Measurements from ENCODE around the gene KCNA1.
"Not testable (repeated sequence)": the region's sequence is repeated elsewhere in the genome, so short reads cannot be mapped to it uniquely, and the experiment has no call there.

KCNA1 gene

DNA sequence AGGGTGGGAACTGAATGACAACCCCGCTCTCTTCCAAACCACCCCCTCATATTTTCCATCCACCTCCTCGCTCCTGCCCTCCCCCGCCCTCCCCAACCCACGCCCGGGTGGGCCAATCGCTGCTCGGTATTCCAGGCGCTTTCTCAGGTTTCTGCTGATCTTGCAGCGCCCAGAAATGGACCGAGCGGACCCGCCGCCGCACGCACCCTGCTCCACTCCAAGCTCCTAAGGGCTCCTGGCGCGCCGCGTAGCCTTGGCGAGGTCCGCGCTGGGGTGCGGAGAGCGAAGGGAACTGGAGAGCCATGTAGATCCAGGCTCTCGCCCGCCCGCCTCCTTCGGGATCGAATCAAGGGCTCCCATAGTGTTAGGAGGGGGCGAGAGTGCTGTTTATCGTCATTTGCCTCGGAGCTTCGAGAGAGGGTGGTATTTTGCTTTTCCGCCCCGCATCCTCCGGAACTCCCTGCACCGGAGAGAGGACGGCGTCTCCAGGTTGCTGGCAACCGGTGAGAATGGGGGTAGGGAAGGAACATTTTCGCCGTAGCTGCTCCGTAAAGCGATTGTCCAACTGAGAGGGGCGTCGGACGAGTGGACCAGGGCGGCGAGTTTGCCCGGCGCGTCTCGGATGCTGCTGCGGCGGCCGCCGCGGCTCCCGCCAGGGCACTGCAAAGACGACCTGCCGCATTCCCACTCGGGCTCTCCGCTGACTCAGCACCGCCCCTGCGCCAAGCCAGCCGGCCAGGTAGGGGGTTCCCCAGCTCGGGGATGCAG, at the start of gene KCNA1:
Gene KCNA1 (plus strand): TSS at position 172 of the 768 bp plus-strand sequence. CDS start 1,474 bp downstream, outside the sequence.
- DNase-seq, result no peak

DNA sequence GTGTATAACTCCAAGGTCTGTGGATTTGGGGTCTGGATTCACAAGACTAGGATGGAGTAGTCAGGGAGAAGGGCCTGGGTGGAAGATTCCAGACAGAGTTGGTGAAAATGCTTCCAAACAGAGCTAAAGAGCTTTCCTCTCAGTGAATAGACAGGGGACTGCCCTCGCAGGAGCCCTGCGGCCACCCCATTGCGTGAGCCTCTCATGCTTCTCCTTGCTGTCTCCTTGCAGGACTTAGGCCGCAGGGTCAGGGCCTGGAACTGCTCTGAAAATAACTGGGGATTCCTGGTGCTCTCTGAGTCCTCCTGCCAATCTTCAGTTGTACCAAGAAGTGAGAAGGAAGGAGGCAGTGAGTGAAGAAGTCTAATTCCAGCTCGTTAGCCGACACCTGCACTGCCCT, 49.0 kb upstream of the KCNA1 start:
- no peak for DNase-seq

DNA sequence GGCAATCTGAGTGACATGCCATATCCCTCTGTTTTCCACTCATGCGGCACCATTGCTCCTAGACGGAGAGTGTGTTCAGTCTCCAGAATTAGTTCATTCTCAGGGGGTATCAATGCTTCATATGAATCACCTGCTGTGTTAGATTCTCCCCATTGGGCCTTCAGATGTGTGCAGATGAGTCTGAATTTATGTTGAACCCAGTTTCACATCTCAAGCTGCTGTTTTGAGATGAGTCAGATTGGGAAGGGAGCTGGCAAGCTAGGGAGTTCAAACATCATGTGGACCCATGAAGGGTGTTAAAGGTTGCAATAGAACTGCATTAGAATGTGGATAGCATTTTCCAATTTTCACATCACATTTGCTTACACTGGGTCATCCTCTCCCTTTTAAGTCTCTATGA, 46.9 kb upstream of the KCNA1 start:
- DNase-seq, result no peak

DNA sequence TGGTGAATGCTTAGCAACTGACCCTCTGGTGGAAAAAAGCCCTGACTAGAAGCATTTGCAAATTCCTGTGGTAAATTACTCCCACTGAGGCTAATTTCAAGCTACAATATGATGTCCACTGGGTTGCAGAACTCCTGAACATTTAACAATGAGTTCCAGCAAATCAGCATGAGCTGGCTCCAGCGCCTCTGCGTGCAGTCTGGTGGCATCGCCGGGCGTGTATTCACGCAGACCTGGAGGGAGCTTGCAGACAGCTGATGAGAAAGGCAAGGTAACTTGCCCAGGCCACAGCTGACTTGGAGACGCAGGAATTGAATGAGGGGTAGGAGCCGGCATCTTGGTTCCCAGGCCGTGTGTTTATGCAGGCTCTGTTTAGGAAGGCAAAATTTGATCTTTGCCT, 45.1 kb upstream of the KCNA1 start:
- DNase-seq, result no peak

- no peak for DNase-seq
These were observed 44.5 kb upstream of the KCNA1 start for GRCh38 chr12:4865246-4865645.

GRCh38 chr12:4866299-4866698, 43.4 kb upstream of the KCNA1 start:
- DNase-seq, result no peak

DNA sequence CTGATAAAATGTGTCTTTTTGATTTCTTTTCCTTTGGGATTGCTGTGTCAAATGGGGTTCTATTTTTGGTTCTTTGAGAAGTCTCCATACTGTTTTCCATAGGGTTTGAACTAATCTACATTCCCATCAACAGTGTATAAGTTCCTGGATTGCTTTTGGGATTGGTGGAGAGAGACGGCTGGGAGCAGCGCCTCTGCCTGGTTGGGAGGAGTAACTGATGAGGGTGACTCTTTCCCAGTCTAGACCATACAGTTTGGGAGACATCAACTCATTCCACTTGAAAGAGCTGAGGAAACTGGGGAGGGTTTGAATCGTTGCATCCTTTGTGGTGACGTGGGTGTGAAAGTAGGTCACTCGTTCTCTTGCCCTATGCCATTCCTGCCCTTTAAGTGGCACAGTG, 42.3 kb upstream of the KCNA1 start:
- no peak for DNase-seq

DNA sequence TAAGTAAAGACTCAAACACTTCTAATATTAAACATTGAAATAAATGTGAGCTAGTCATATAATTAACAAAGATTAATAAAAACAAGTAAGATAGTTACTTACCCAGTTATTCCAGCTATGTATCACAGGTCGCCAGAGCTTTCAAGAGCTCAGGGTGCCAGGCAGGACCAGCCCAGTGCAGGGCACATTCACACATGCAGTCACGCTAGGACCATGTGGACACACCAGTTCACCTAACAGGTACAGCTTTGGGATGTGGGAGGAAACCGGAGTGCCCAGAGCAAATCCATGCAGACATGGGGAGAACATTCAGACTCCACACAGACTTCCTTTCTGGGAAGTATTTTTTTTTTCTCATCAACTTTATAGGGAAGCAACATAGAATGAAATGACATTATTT, 39.3 kb upstream of the KCNA1 start:
- DNase-seq, result no peak

GRCh38 chr12:4871514-4871913, 38.2 kb upstream of the KCNA1 start:
- DNase-seq, result no peak

- DNase-seq, result no peak
These were observed 35.8 kb upstream of the KCNA1 start for GRCh38 chr12:4873947-4874346.

DNA sequence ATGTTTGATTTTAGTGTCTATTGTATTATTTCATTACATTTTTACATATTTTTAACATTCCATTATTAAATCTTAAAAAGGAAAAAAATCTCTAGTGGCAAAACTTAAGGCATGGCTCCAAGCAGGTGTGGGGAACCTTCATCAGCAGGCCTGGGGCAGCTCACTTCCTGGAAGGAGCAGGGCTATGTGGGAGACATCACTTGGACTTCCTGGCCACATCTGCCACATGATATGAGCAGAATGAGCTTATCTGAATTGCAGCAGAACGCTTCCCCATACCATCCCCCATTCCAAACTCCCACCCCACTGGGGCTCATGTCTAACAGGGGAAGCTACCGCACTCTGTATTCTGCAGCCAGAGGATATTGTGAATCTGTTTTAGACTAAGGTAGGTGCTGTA, 35.0 kb upstream of the KCNA1 start:
- no peak for DNase-seq

- DNase-seq, result not testable (repeated sequence)
These were observed 30.2 kb upstream of the KCNA1 start for GRCh38 chr12:4879481-4879880.

- no peak for DNase-seq
These were observed 28.2 kb upstream of the KCNA1 start for GRCh38 chr12:4881266-4882064.

GRCh38 chr12:4891866-4892265, 17.8 kb upstream of the KCNA1 start:
- DNase-seq, result no peak

GRCh38 chr12:4892418-4892817, 17.3 kb upstream of the KCNA1 start:
- no peak for DNase-seq

DNA sequence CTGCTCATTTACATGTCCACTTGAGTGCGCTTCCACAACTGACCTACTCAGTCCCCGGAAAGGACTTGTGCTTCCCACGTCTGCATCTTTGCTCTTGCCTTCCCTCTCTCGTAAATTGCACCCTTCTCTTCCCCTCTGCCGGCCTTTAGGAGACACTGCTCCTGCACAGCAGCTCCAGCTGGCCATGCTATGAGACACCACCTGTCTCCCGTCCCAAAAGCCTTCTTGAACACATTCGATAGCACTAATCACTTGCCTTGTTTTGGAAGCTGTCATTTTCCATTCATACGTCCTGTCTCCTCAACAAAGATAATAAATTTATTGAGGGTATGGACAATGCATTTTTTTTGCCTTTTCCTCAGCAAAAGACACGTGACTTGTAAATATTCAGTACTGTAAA, 15.7 kb upstream of the KCNA1 start:
- DNase-seq, result no peak

GRCh38 chr12:4899364-4899763, 10.3 kb upstream of the KCNA1 start:
- DNase-seq, result no peak

- DNase-seq, result no peak
These were observed 9.4 kb upstream of the KCNA1 start for GRCh38 chr12:4900327-4900726.

DNA sequence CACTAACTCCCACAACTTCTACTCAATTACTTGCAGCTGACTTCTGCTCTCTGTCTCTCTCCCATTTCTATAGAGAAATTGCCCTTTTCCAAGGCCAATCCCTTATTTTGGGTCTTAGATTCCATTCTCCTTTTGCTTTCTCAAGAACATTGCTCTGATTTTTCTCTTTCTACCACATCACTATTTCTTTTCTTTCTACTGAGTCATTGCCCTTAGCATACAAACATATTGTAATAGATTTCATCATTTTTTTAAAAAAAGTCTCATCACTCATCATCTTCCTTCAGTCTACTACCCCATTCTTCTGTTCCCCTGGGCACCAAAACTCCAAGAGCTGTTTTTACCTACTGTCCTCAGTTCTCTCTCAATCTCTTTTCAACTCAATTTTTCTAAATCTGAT, 4.4 kb upstream of the KCNA1 start:
- DNase-seq, result no peak

- no peak for DNase-seq
These were observed 858 bp upstream of the KCNA1 start for GRCh38 chr12:4908684-4909409.

GRCh38 chr12:4909410-4909733, 333 bp upstream of the KCNA1 start:
- no peak for DNase-seq

DNA sequence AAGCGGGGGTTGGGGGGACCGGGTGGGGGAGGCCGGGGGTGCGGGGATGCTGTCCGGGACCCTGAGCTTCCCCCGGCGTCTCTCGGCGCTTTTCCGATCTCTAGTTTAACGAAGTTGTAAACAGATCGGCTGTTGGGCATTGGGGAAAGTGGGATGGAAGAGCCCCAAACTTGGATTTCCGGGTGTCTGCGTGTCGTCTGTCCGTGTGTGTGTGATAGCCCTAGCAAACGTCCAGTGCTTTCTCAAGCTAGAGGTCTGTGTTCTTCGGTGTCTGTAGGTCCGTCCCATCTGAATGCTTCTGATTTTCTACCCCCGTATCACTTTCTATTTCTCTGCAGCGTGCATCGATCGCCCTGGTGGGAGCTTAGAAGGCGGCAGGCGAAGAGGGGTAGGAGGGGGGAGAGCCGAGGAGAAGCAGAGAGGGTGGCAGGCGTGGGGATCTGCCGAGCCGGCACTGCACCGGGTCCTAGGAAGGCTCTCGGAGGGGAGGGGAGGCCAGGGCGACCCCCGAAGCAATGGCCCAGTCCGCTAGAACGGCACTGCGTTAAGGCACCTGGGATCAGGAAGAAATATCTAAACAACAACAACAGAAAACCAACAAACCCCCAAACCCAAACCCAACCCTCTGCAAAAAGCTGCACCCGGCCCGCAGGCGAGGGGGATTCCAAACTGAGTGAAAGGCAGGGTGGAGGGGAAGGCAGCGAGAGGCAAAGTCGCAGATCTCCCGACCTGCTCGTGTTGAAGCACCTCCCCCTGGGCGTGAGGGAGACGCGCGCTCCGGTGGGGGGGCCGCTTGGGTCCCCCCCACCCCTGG, 1.0 kb downstream of the KCNA1 start:
- no peak for DNase-seq
